HCT116 (cell line): ENCODE results near the gene PLEKHN1. TPM values are rescaled to one million over a fixed set of nuclear protein-coding genes. Genes with fewer than 3 reads are reported as not detected.

ENCODE experiments used
- ATAC-seq: fragments of 200-7000 bp; cut with Tn5 transposase; 2 replicates; pipeline ENCODE4 v1.9.1; 2020; ENCODE audit warnings: mild to moderate bottlenecking, moderate library complexity
- BruUV-seq: library from RNA; stranded (reverse); fragments of 400-500 nt; replicated peaks from 2 replicates; lab custom pipeline; 2021; lab: Mats Ljungman, UMichigan
- CTCF ChIA-PET: fragments of 300-600 bp; sonication (Branson Sonifier 250); formaldehyde crosslinking; loops from one replicate; lab custom pipeline; 2021; ENCODE audit warnings: antibody characterized with exemption; lab: Charles Lee
- POLR2A ChIA-PET: fragments of 300-600, 350-600 bp; sonication (Branson Sonifier 250); formaldehyde crosslinking; loops from one replicate; lab custom pipeline; 2021; ENCODE audit warnings: antibody characterized with exemption; lab: Charles Lee
- RAD21 ChIA-PET, 2 experiments: fragments of 300-600 bp; sonication (Branson Sonifier 250); formaldehyde crosslinking; loops; one replicate each; lab custom pipeline; 2023; ENCODE audit warnings: low total read pairs in 2 of 2; ENCODE audit not compliant: uncharacterized antibody in 2 of 2, unreplicated experiment in 2 of 2, low non-redundant PET in 1 of 2; lab: Charles Lee
- DNase-seq: peaks from one replicate; pipeline ENCODE4 v3.0.0-alpha.2; 2010; ENCODE audit warnings: low read depth, low spot score
- H2AFZ ChIP-seq: fragments of 200-600 bp; shearing (Covaris generic), sonication (generic); 2 replicates; pipeline ENCODE4 v1.6.1; 2017; ENCODE audit warnings: low read depth, mixed run types, mixed read lengths, antibody characterized with exemption, low read length; ENCODE audit not compliant: poor library complexity, severe bottlenecking
- H3K27ac ChIP-seq: 2 replicates; pipeline ENCODE4 v1.5.1; 2012; ENCODE audit warnings: low read depth, low read length
- H3K27me3 ChIP-seq: fragments of 200-600 bp; sonication (generic); 2 replicates; pipeline ENCODE4 v1.6.1; 2016; ENCODE audit warnings: mixed run types, low read length, mixed read lengths; ENCODE audit not compliant: insufficient read depth
- H3K36me3 ChIP-seq, 2 experiments: fragments of 200-500 bp in 1 of 2; fragments of 200-600 bp in 1 of 2; sonication (Bioruptor generic) in 1 of 2; sonication (generic) in 1 of 2; 2 replicates each; pipeline versions ENCODE4 v1.5.1 to v1.6.1; 2014 to 2016; ENCODE audit warnings: low read length in 2 of 2, inconsistent platforms in 1 of 2, mixed read lengths in 1 of 2, mixed run types in 1 of 2; ENCODE audit not compliant: insufficient read depth in 2 of 2, control insufficient read depth in 1 of 2
- H3K4me1 ChIP-seq, 2 experiments: fragments of 200-600 bp in 1 of 2; sonication (generic) in 1 of 2; 2 replicates each; pipeline versions ENCODE4 v1.5.1 to v1.6.1; 2012 to 2017; ENCODE audit warnings: low read length in 2 of 2, inconsistent platforms in 1 of 2, mild to moderate bottlenecking in 1 of 2, mixed read lengths in 1 of 2, mixed run types in 1 of 2, moderate library complexity in 1 of 2; ENCODE audit not compliant: insufficient read depth in 2 of 2, control insufficient read depth in 1 of 2
- H3K4me2 ChIP-seq: fragments of 200-600 bp; sonication (generic); 2 replicates; pipeline ENCODE4 v1.6.1; 2017; ENCODE audit warnings: mixed run types, low read length, mixed read lengths
- H3K4me3 ChIP-seq, 2 experiments: fragments of 200-600 bp in 1 of 2; sonication (generic) in 1 of 2; replicated peaks in 1 of 2; 2 replicates each; pipeline ENCODE4 v1.5.1; 2011 to 2016; ENCODE audit warnings: low read length in 2 of 2, control low read depth in 1 of 2, low read depth in 1 of 2, mild to moderate bottlenecking in 1 of 2, mixed read lengths in 1 of 2, mixed run types in 1 of 2
- H3K79me2 ChIP-seq: fragments of 200-600 bp; sonication (generic); 2 replicates; pipeline ENCODE4 v1.6.1; 2017; ENCODE audit warnings: mild to moderate bottlenecking, mixed run types, low read length, moderate library complexity, mixed read lengths; ENCODE audit not compliant: insufficient read depth
- H3K9ac ChIP-seq: fragments of 200-600 bp; sonication (generic); 2 replicates; pipeline ENCODE4 v1.6.1; 2016; ENCODE audit warnings: low read length, mixed read lengths
- H3K9me2 ChIP-seq: fragments of 200-600 bp; sonication (generic), shearing (Covaris generic); 2 replicates; pipeline ENCODE4 v1.6.1; 2017; ENCODE audit warnings: mixed run types, mild to moderate bottlenecking, moderate library complexity; ENCODE audit not compliant: insufficient read depth
- H3K9me3 ChIP-seq, 2 experiments: fragments of 200-500 bp in 1 of 2; fragments of 200-600 bp in 1 of 2; sonication (Bioruptor generic) in 1 of 2; sonication (generic) in 1 of 2; 2 replicates each; pipeline ENCODE4 v1.6.1; 2014 to 2017; ENCODE audit warnings: low read length in 2 of 2, mixed read lengths in 2 of 2, inconsistent platforms in 1 of 2, low read depth in 1 of 2, mild to moderate bottlenecking in 1 of 2, mixed run types in 1 of 2, moderate library complexity in 1 of 2; ENCODE audit not compliant: control insufficient read depth in 1 of 2, insufficient read depth in 1 of 2
- H4K20me1 ChIP-seq: fragments of 200-600 bp; sonication (generic), shearing (Covaris generic); 2 replicates; pipeline ENCODE4 v1.6.1; 2017; ENCODE audit warnings: mixed run types, mild to moderate bottlenecking, moderate library complexity; ENCODE audit not compliant: insufficient read depth
- EGR1 ChIP-seq: IDR thresholded peaks from 2 replicates; pipeline ENCODE4 v1.6.1; 2012; ENCODE audit warnings: low read depth
- EZH2 ChIP-seq: fragments of 200-600 bp; sonication (generic); IDR thresholded peaks from 2 replicates; pipeline ENCODE4 v1.6.1; 2017; ENCODE audit warnings: antibody characterized with exemption, mixed run types
- JUND ChIP-seq: IDR thresholded peaks from 2 replicates; pipeline ENCODE4 v1.6.1; 2012
- MAX ChIP-seq: IDR thresholded peaks from 2 replicates; pipeline ENCODE4 v1.6.1; 2012
- POLR2AphosphoS5 ChIP-seq: IDR thresholded peaks from 2 replicates; pipeline ENCODE4 v1.6.1; 2011; ENCODE audit warnings: mild to moderate bottlenecking, low read depth, low read length, moderate library complexity
- REST ChIP-seq: IDR thresholded peaks from 2 replicates; pipeline ENCODE4 v1.6.1; 2012; ENCODE audit warnings: low read depth
- TCF7L2 ChIP-seq: IDR thresholded peaks from 2 replicates; pipeline ENCODE4 v1.7.0; 2011; ENCODE audit warnings: borderline replicate concordance, inconsistent platforms; ENCODE audit not compliant: insufficient read depth, insufficient read length; ENCODE audit errors: extremely low read depth
- ZFX ChIP-seq: fragments of 450-650 bp; IDR thresholded peaks from 2 replicates; pipeline ENCODE4 v1.6.1; 2017
- intact Hi-C: fragments of 100-400 bp; cut with micrococcal nuclease; formaldehyde crosslinking; loops from 2 replicates; pipeline ENCODE4 v1.10.0; 2022
- total RNA-seq: library from RNA; stranded (reverse); gene quantifications from one replicate; pipeline ENCODE4 v1.2.1, GENCODE V29; 2021; ENCODE audit not compliant: unreplicated experiment

PLEKHN1 gene
- total RNA-seq, 1 experiment from 2014 or later = 11.6 TPM

- CTCF ChIA-PET = interaction anchor here (0.8 to 2.1 kb wide), 6 partner anchors 10 to 353 kb away, joined by 3 to 14 read pairs (median 4); no protein-coding TSS in a partner anchor
- H3K4me3 ChIP-seq = no peak overlapping the region
- H4K20me1 ChIP-seq = no peaks in the 10 kb centered on the region
- intact Hi-C loops = no loop called here
- peak overlapping the region; percentile 73; the same call in 1 of the 2 replicates for H3K4me2 ChIP-seq
- H3K27ac ChIP-seq = peak overlapping the region; percentile 5; the same call in 1 of the 2 replicates
- no peaks in the 10 kb centered on the region for H3K9me2 ChIP-seq
- no peak for ATAC-seq
- no peak overlapping the region for H2AFZ ChIP-seq
- H3K9me3 ChIP-seq = no peaks in the 10 kb centered on the region
- POLR2A ChIA-PET = no interaction called here
- peaks cover 18% of the 10 kb centered on the region; the same call in 1 of the 2 replicates for H3K27me3 ChIP-seq
- peaks cover 55 to 62% of the 10 kb centered on the region in 2 experiments for H3K4me1 ChIP-seq
- H3K79me2 ChIP-seq = no peaks in the 10 kb centered on the region
- BruUV-seq = no TSS peak
- no peak for DNase-seq
- no peak for TF ChIP-seq EZH2
- TF ChIP-seq TCF7L2 = no peak
- TF ChIP-seq JUND = no peak
- TF ChIP-seq POLR2AphosphoS5 = no peak
- RAD21 ChIA-PET = interaction anchor here in 1 of 2 experiments (1.0 to 1.1 kb wide), 2 partner anchors 11 to 35 kb away, joined by 3 read pairs; no protein-coding TSS in a partner anchor
- H3K36me3 ChIP-seq = no peaks in the 10 kb centered on the region
- no peak overlapping the region for H3K9ac ChIP-seq
Measured at GRCh38 chr1:938711-939489, 27.4 kb upstream of the PLEKHN1 start.

- Histone ChIP-seq H4K20me1 (no peaks in the 10 kb centered on the region), H2AFZ (no peak overlapping the region), H3K4me1 (peaks cover 55 to 62% of the 10 kb centered on the region in 2 experiments), H3K9ac (no peak overlapping the region), H3K4me2 (peak overlapping the region; percentile 73), H3K4me3 (peak overlapping the region in 1 of 2 experiments; percentile 7; a peak in 1 of 4 replicates), H3K27ac (peak overlapping the region; percentile 55; the same call in 1 of the 2 replicates), H3K27me3 (peaks cover 18% of the 10 kb centered on the region; the same call in 1 of the 2 replicates), H3K79me2 (no peaks in the 10 kb centered on the region), H3K36me3 (no peaks in the 10 kb centered on the region), H3K9me2 (no peaks in the 10 kb centered on the region), H3K9me3 (no peaks in the 10 kb centered on the region)
- RAD21 ChIA-PET = interaction anchor here in 1 of 2 experiments (0.7 kb wide), 1 partner anchor 36 kb away, joined by 3 read pairs; no protein-coding TSS in a partner anchor
- no TSS peak for BruUV-seq
- POLR2A ChIA-PET = no interaction called here
- no peak for TF ChIP-seq REST
- TF ChIP-seq ZFX = no peak
- TF ChIP-seq MAX = no peak
- TF ChIP-seq EGR1 = no peak
- no peak for ATAC-seq
- intact Hi-C loops = loop anchor here (2.0 kb wide), 2 partner anchors 15 to 33 kb away; no protein-coding TSS in a partner anchor
- CTCF ChIA-PET = interaction anchor here (1.0 to 2.1 kb wide), 3 partner anchors 35 to 352 kb away, joined by 3 to 6 read pairs (median 5); no protein-coding TSS in a partner anchor
- DNase-seq = no peak
Measured at GRCh38 chr1:939511-940106, 26.7 kb upstream of the PLEKHN1 start.
